Activated T-helper 17 cell treated with anti-CD3 and anti-CD28 coated beads, Interleukin-2, amount 50 U/mL, for 72 hours (primary cell): ENCODE measurements around the gene HOXB7. TPM values are rescaled to one million over a fixed set of nuclear protein-coding genes. Genes with fewer than 3 reads are reported as not detected.

Experiments used
- ATAC-seq: fragments of 150-1000 bp; cut with Tn5 transposase; replicated peaks from 2 replicates; pipeline ENCODE4 v1.10.0; 2021; ENCODE audit warnings: mild to moderate bottlenecking, moderate library complexity
- H3K27ac Mint-ChIP-seq: one replicate; pipeline ENCODE4 v1.8.0; 2022; ENCODE audit warnings: mixed read lengths
- H3K27me3 Mint-ChIP-seq: one replicate; pipeline ENCODE4 v1.8.0; 2022; ENCODE audit warnings: mixed read lengths
- H3K36me3 Mint-ChIP-seq: one replicate; pipeline ENCODE4 v1.8.0; 2022; ENCODE audit warnings: low read depth, mild to moderate bottlenecking, mixed read lengths
- H3K4me1 Mint-ChIP-seq: one replicate; pipeline ENCODE4 v1.8.0; 2022; ENCODE audit warnings: mixed read lengths
- H3K4me3 Mint-ChIP-seq: one replicate; pipeline ENCODE4 v1.8.0; 2022; ENCODE audit warnings: mild to moderate bottlenecking, mixed read lengths
- H3K9me3 Mint-ChIP-seq: one replicate; pipeline ENCODE4 v1.8.0; 2022; ENCODE audit warnings: mixed read lengths
- total RNA-seq, 2 donors: library from RNA; stranded (reverse); gene quantifications; one replicate each; pipeline ENCODE4 v1.2.3, GENCODE V29; 2022

HOXB7 gene
- total RNA-seq, 2 donors from 2014 or later = 0.95 TPM; not detected in 1

DNA sequence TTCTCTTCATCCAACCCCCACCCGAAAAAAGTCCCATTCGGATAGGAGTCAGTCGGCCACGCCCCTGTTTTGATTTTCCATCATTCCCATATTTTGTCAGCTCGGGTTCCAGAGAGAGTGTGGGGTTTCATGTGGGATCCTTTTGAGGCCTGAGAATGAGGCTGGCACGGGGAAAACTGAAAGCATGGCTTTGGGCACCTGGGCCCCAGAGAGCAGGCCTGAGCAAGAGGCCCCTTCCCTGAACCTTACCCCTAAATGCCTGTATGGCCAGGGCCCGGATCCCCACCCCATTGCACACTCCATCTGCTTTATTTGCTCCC is 28.1 kb downstream of the HOXB7 start:
- Mint-ChIP-seq H3K27me3 (peaks cover 64% of the 10 kb centered on the region), H3K36me3 (no peaks in the 10 kb centered on the region), H3K27ac (no peak overlapping the region), H3K9me3 (no peaks in the 10 kb centered on the region), H3K4me1 (peaks cover 26% of the 10 kb centered on the region), H3K4me3 (peak overlapping the region; percentile 91)
- ATAC-seq = no peak

DNA sequence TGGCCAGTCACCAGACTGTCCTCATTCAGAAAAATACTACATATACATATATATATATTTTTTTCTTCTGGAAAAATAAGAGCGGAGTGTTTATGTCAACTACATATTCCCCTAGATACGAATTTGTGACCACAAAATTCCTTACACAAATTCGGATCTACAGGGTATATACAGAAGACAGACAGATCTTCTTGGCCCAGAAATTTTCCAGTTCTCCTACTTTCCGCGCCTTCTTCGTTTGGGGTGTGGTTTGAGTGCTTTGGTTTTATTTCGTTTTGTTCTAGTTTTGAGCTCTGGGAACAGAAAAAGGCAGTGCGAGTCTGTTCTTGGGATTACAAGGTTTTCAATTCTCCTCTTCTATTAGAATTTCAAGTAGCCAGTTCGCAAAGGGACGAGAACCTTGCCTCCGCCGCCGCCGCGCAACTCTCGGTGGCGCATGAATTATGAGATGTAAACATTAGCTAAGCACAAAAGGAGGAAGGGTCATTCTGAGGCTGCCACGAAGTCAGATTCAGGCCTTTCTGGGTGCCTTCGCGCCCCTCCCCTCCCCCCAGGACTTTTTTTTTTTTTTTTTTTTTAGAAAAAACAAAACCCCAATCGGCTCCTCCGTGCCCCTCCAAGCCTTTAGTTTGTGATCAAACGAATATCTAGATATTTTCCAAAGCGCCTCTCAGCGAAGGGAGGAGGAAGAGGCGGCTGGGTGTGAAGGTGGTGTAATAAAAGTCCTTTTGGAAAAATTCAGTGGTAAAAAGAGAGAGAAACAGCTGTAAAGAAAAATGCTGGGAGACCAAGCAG is 30.9 kb downstream of the HOXB7 start:
- no peak for ATAC-seq
- peaks cover 41% of the 10 kb centered on the region for H3K27me3 Mint-ChIP-seq
- peak overlapping the region; percentile 91 for H3K4me3 Mint-ChIP-seq
- peaks cover 12% of the 10 kb centered on the region for H3K4me1 Mint-ChIP-seq
- no peaks in the 10 kb centered on the region for H3K9me3 Mint-ChIP-seq
- no peak overlapping the region for H3K27ac Mint-ChIP-seq
- no peaks in the 10 kb centered on the region for H3K36me3 Mint-ChIP-seq

DNA sequence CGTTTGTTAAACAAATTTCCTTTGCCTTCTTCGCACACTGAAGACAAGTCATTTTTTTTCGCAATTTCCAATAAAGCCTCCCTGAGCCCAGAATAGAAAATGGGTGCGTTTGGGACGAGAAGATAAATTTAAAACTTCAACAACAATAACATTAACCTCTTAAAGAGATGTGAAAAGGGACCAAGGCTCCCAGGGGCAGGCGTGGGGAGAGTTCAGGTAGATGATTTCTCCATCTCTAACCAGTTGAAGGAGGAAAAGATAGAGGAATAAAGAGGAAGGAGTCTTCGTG is 31.4 kb downstream of the HOXB7 start:
- no peaks in the 10 kb centered on the region for H3K9me3 Mint-ChIP-seq

DNA sequence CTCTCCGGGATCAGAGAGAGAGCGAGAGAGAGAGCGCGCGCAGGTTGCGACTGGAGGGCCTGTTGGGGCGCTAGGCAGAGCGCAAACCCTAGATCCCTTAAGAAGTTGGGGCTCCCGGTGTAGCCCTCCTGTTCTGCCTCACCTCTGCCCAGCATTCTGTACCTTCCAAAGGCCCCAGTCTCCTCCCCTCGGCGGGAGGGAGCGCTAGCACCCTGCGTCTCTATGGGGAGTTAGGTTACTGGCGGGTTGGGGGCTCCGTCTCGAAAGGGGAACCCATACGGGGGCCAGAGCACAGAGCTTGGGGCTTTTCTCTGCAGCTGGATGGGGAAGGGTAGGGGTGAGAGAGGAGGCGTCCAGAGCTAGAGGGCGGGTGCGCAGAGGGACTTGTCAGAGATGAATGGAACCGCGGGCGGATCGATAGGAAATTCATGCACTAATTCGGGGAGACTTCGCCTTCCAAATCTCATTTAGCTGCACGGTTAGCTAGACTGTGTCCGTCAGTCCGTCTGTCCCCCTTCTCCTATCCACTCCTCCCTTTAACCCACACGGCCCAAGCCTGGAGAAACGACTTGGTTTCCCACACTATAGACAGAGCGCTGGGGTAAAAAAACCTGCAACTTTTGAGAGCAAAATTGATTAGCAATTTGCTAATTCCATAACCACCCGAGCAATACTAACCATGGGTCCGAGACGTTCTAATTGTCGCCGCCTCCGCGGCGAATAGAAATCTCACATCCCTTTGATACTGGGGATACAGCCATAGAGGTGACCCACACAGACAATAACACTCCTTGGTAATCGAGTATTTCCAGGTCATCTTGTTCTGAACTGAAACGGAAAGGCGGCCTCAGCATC is 32.0 kb downstream of the HOXB7 start:
- peak; percentile 77 for ATAC-seq
- Mint-ChIP-seq H3K27me3 (peaks cover 36% of the 10 kb centered on the region), H3K9me3 (no peaks in the 10 kb centered on the region), H3K36me3 (no peaks in the 10 kb centered on the region), H3K27ac (peak overlapping the region; percentile 84), H3K4me1 (peaks cover 9% of the 10 kb centered on the region), H3K4me3 (peak overlapping the region; percentile 91)

More for the DNA sequence above, 31.4 kb downstream of the HOXB7 start:
- H3K27ac Mint-ChIP-seq = peak overlapping the region; percentile 84
- H3K4me3 Mint-ChIP-seq = peak overlapping the region; percentile 91
- H3K36me3 Mint-ChIP-seq = no peaks in the 10 kb centered on the region
- H3K27me3 Mint-ChIP-seq = peaks cover 40% of the 10 kb centered on the region
- no peak for ATAC-seq
- H3K4me1 Mint-ChIP-seq = peaks cover 9% of the 10 kb centered on the region

DNA sequence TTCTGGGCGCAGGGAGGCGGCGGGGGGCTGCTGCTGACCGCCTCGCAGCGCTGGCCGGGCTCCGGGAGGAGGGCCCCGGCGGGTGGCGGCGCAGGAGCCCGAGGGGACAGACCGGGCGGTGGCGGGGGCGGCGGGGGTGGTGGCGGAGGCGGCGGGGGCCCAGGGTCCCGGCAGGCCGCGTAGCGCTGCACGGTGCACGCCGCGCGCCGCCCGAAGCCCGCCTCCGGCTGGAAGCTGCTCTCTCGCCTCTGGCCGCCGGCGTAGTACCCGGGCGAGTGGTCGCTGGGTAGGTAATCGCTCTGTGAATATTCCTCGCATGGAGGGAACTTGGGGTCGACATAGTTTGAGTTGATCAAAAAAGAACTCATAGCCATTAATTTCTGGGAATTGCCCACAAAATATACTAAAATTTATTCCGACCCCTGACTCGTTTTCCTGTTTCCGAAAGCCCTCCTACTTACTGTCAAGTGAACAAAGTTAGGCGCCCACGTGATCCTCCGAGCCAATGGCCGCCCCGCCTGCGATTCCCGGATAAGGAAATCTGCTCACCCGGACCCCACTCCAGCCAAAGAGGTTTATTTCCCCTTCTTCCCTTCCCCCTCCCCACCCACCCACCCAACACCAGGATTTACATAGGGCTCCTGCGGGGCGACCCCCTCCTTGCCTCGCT is 32.7 kb downstream of the HOXB7 start, which contains the start of gene HOXB4:
TSS of gene HOXB4 (minus strand) at position 405 of the 670 bp plus-strand sequence. CDS start at position 374, 31 bp downstream.
- Mint-ChIP-seq H3K27ac (peak within 1 kb of the TSS; percentile 84), H3K4me1 (peaks cover 9% of the 10 kb centered on the region), H3K36me3 (no peaks in the 10 kb centered on the region), H3K9me3 (no peaks in the 10 kb centered on the region), H3K27me3 (peaks cover 31% of the 10 kb centered on the region), H3K4me3 (peak within 1 kb of the TSS; percentile 91)
- peak; percentile 88 for ATAC-seq

DNA sequence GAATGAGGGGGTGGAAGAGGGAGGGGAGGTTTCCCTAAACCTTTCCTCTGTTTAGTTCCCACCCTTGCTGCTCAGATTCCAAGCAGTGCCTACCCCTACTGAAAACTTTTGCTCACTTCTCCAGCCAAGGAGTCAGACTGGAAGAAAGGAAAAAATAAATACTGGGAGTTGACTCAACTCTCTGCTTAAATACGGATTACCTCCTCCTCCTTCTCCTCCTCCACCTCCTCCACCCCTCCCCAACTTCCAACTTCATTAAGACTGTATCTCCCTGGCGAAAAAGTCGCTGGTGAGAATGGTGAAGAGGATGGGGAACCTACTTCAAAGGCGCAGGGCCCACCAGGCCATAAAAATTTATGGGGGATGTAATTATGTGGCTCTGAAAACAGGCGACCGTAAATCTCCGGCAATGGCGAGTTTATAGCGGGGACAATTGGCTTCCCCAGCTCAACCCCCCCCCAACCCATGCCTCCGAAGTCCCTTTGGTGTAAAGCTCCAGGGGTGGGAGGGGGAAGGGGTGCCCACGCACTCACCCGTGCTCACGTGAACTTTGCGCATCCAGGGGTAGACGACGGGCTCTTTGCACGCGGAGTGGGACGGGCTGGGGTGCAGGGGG is 33.4 kb downstream of the HOXB7 start:
- peaks cover 9% of the 10 kb centered on the region for H3K4me1 Mint-ChIP-seq
- H3K4me3 Mint-ChIP-seq = peak overlapping the region; percentile 91
- H3K27ac Mint-ChIP-seq = peak overlapping the region; percentile 50
- H3K9me3 Mint-ChIP-seq = no peaks in the 10 kb centered on the region
- no peaks in the 10 kb centered on the region for H3K36me3 Mint-ChIP-seq
- H3K27me3 Mint-ChIP-seq = peaks cover 25% of the 10 kb centered on the region
- ATAC-seq = peak; percentile 1

DNA sequence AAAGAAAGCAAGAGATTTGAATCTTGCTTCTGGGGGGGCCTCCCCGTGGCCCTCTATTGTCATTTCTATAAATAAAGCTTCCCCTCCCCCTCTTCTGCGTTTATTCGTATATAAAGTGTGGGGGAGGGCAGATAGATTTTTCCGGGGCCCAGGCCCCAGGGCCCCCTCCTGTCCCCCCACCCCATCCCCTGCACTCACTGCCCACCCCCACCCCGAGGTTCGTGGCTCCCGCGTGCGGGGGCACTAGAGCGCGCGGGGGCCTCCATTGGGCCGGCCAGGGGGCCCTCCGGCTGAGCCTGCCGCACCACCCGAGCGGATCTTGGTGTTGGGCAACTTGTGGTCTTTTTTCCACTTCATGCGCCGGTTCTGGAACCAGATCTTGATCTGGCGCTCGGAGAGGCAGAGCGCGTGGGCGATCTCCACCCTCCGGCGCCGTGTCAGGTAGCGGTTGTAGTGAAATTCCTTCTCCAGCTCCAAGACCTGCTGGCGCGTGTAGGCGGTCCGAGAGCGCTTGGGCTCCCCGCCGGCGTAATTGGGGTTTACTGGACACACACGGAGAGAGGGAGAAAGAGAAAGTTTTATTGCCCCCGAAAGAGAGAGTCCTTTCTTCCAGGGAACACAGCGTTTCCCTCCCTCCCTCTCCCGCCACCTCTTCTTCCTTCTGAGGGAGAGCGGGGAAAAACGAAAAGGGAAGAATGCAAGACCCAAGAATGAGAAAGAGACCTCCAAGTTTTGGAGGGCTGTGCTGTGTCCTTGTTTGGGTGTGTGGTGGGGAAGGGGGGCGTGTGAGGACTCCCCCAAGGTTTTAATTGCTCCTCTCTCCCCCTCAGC is 34.1 kb downstream of the HOXB7 start:
- ATAC-seq = no peak
- Mint-ChIP-seq H3K36me3 (no peaks in the 10 kb centered on the region), H3K4me3 (peak overlapping the region; percentile 91), H3K27ac (no peak overlapping the region), H3K4me1 (peaks cover 9% of the 10 kb centered on the region), H3K9me3 (no peaks in the 10 kb centered on the region), H3K27me3 (peaks cover 23% of the 10 kb centered on the region)

DNA sequence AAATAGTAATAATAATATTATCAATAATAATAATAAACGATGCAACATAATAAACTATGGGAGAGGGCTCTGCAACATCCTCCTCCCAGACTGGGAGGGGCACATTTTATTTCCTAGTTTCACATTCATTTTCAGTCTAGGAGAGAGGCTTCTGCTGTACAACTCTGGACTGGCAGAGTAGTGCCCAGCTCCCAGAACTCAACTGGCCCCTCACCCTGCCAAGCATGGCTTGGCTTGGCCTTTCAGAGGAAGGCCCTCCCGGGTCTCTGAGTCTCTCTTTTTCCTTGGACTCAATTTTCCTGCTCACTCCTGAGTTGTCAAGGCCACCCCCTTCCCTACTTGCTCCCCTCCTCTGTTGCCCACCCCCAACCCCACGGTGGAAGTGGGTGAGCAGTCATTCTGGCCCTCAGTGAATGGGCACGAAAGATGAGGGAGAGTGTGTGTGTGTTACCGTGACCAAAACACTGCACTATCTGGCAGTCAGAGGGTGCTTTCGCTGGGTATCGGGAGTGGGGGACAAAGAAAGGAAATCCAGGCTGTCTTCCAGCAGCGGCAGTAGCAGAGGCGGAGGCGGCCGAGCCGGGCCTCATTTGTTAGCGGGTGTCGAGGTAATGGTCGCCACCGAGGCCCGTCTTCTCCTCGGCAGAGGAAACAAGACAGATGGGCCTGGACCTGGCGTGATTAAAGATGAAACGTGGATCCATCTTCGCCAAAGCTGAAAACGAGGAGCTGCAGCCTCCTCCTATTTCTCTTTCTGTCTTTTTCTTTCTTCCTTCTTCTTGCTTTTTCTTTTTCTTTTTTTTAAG is 34.9 kb downstream of the HOXB7 start:
- Mint-ChIP-seq H3K4me1 (peaks cover 9% of the 10 kb centered on the region), H3K9me3 (no peaks in the 10 kb centered on the region), H3K27me3 (peaks cover 19% of the 10 kb centered on the region), H3K36me3 (no peaks in the 10 kb centered on the region), H3K27ac (no peak overlapping the region), H3K4me3 (no peak overlapping the region)
- ATAC-seq = no peak

DNA sequence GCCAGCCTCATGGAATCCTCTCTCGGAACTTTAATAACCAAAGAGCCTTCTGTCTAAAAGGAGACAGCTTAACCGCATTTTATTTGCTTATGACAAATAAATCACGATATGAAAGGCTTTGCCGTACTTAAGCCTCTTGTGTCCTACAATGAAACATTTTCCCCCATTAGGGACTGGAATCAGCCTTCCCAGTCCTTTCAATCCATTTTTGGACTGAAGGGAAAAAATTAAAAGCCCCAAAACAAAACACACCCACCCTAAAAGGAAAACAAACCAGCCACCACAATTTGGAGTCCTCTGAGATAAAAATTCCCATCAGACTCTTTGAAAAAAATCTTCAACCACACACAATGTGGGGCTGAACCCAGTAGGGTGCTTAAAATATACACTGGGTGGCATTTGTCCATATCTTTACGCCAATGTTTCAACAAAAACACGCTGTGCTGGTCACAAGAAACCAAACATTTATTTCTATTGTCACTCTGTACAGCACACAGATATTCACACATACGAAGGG is 35.7 kb downstream of the HOXB7 start:
- Mint-ChIP-seq H3K4me1 (peaks cover 9% of the 10 kb centered on the region), H3K9me3 (no peaks in the 10 kb centered on the region), H3K27ac (no peak overlapping the region), H3K36me3 (no peaks in the 10 kb centered on the region), H3K27me3 (peaks cover 12% of the 10 kb centered on the region), H3K4me3 (no peak overlapping the region)
- ATAC-seq = no peak

DNA sequence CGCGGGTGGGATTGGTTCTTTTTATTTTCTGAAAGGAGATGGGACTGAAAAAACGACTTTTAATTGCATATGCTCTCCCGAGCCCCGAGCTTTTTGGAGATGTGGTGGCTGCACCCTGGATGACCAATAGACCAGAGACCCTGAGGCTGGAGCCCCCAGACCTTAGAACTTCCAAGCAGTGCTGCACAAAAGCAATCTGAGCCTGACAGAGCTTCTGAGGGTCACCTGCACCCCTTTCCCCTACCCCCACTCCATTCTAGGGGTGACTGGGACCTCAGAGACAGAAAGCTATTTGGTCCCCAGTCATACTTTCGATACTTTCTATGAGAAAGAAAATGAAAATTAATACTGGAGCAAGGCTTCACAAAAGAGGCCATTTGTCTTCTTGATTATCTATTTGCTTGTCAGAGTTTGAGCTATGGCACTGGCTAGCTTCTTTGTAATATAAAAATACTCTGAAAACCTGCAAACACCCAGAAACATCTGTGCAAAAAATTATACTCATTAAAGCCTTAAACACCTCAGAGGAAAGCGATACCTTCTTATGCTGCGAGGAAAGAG is 36.2 kb downstream of the HOXB7 start:
- ATAC-seq = no peak
- no peak overlapping the region for H3K4me3 Mint-ChIP-seq
- no peaks in the 10 kb centered on the region for H3K36me3 Mint-ChIP-seq
- H3K27ac Mint-ChIP-seq = no peak overlapping the region
- peaks cover 4% of the 10 kb centered on the region for H3K4me1 Mint-ChIP-seq
- no peaks in the 10 kb centered on the region for H3K9me3 Mint-ChIP-seq
- peaks cover 8% of the 10 kb centered on the region for H3K27me3 Mint-ChIP-seq

DNA sequence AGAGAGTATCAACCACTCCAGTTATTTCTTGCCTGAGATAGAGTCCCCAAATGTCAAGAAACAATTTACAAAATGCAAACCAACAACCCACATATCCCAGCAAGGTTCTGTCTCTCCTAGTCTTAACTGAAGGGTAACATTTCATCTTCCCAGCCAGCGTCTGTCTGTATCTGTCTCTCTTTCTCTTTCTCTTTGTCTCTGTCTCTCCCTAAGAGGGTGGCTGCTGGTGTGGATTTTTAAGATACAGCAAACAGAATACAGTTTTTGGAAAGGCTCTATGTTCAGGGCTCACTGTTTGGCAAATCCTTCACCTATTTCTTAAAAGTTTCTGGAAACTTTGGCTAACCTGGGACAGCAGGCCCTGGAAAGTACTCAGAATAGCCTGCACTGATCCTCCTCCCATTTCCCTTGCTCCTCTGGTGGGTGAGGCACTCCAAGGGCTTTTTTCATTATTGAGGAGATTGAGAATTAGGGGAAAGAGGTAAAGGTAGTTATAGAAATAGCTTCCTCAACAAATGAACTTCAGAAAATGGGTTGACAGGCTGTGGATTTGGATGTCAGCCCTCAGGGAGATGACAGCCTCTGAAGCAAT is 38.9 kb downstream of the HOXB7 start:
- Mint-ChIP-seq H3K9me3 (no peaks in the 10 kb centered on the region), H3K36me3 (no peaks in the 10 kb centered on the region), H3K4me3 (no peak overlapping the region), H3K27me3 (peaks cover 7% of the 10 kb centered on the region), H3K4me1 (no peaks in the 10 kb centered on the region), H3K27ac (no peak overlapping the region)
- no peak for ATAC-seq

DNA sequence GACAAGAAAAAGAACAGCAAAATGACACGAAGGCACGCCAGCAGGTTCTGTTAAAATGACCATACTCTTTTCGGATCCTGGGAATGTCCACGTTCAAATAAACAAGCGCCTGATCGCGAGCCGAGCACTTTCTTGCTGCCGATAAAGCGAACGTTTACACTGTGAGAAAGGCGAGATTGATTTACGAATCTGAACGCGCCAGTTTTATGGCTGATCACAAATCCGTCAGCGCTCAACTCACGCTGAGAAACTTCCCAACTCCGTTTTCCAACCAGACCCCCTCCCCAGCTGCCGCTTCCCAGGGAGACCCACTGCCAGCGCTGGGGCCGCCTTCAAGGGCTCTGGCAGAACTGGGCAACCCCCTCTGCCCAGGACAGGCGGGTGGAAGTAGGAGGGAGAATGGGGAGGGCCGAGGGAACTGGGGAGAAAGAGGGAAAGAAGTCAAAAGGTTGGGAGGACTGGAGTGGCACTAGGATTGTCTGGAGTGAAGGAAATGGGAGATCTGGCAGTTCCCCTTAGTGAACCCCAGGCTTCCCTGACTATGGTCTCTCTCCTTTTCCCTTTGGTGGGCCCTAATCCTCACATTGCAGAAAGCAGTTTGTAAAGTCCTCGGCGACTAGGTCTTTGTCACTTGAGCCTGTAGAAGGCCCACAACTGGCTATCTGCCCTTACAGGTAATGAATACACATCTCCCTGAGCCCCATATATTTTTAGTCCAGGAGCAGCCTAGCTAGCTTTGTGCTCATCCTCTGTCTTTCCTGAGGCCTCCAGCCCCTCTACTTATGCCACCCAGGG is 39.6 kb downstream of the HOXB7 start:
- no peaks in the 10 kb centered on the region for H3K36me3 Mint-ChIP-seq
- no peak for ATAC-seq
- no peak overlapping the region for H3K4me3 Mint-ChIP-seq
- H3K4me1 Mint-ChIP-seq = no peaks in the 10 kb centered on the region
- H3K9me3 Mint-ChIP-seq = no peaks in the 10 kb centered on the region
- peaks cover 7% of the 10 kb centered on the region for H3K27me3 Mint-ChIP-seq
- no peak overlapping the region for H3K27ac Mint-ChIP-seq
